ENCODE data around the gene CTAG1B.

DNA sequence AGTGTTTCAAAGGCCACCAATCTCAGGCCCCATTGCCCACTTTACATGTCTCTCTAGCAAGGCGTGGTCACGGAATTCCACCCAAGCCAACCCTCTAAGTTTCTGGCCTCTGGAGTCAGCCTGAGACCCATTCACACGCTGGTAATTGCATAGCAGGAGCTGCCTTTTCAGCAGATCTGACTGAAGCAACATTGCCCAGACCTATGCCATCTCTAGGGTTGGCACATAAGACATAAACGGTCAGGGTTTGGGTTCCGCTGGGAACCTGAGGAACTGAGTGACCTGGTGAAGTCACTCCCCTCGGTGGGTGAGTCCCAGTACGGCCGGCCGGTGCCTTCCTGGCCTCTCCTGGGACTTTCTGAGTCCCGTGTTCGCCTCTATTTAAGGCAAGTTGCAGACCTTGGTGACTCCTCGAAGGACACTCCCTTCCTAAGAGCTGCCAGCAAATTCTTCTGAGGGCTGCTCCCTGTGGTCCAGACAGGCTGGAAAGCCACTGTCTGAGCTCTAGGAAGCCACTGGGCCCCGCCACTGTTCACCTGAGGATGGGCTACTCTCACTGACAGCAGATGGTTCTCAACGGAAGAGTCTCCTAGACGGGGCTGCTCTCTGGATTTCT is 18.2 kb downstream of the CTAG1B start:
- TF ChIP-seq TAF1 (IDR thresholded peaks at IDR 0.05; ENCODE audit: borderline replicate concordance, insufficient read depth, low read length) = no peak
- TF ChIP-seq POLR2AphosphoS5 (IDR thresholded peaks at IDR 0.05; ENCODE audit: low read depth, low read length) = no peak
- no peak for TF ChIP-seq SIN3A (IDR thresholded peaks at IDR 0.05; ENCODE audit: borderline replicate concordance, insufficient read depth, low read length)
